DMS 273 (cell line): ENCODE measurements around the gene ZNF629.

Source experiments
- DNase-seq: peaks from one replicate; lab custom pipeline; 2025; ENCODE audit not compliant: unreplicated experiment; lab: John Stamatoyannopoulos, UW

The ZNF629 gene

DNA sequence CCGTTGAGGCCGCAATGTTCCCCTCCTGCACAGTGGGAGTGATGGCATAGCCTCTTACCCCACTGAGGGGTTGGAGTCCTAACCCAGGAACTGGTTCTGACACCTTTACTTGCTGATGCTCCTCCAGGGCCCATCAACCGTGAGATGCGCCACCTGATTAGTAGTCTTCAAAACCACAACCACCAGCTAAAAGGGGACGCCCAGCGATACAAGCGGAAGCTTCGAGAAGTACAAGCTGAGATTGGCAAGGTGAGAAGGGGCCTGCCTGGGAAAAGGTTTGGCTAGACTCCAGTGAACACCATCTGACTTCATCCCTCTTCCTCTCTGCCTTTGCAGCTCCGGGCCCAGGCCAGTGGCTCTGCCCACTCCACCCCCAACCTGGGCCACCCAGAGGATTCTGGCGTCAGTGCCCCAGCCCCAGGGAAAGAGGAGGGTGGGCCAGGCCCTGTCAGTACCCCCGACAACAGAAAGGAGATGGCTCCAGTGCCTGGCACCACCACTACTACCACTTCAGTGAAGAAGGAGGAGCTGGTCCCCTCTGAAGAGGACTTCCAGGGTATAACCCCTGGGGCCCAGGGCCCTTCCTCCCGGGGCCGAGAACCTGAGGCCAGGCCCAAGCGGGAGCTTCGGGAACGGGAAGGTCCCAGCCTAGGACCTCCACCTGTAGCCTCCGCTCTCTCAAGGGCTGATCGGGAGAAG lies 19.1 kb downstream of the ZNF629 start:
- no peak for DNase-seq

DNA sequence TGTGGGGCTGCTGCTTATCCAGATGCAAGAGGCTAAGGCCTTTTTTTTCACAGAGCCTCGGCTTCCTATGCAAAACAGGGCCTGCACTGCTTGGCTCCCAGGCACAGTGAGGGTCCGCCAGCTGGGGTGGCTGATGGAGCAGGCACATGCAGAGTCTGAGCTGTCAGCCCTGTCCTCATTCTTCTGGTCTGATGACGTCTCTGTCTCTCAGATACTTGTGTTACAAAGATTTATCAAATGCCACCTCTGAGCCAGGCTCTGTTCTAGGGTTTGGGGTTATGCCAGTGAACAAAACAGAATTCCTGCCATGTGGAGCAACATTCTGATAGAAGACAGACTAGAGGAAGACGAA lies 20.1 kb downstream of the ZNF629 start:
- no peak for DNase-seq

DNA sequence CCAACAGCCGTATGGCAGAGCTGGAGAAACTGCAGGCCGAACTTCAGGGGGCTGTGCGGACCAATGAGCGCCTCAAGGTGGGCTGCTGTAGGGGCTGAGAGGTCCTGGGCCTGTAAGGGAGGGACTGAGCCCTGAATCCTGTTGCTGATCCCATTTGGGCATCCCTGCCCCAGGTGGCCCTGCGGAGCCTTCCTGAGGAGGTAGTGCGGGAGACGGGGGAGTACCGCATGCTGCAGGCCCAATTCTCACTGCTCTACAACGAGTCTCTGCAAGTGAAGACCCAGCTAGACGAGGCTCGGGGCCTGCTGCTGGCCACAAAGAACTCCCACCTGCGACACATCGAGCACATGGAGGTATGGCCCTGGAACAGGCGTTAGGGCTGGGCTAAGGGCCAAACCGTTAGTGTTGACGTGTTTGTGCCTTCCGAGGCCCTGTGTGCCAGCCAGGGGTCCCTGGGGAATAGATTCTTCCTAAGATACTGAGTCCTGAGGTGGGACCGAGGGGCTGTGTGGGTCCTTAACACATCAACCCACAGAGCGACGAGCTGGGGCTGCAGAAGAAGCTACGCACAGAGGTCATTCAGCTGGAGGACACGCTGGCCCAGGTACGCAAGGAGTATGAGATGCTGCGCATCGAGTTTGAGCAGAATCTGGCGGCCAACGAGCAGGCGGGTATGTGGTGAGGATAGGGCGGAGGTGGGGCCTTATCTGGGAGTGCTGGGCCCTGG lies 20.6 kb downstream of the ZNF629 start:
- DNase-seq = no peak

DNA sequence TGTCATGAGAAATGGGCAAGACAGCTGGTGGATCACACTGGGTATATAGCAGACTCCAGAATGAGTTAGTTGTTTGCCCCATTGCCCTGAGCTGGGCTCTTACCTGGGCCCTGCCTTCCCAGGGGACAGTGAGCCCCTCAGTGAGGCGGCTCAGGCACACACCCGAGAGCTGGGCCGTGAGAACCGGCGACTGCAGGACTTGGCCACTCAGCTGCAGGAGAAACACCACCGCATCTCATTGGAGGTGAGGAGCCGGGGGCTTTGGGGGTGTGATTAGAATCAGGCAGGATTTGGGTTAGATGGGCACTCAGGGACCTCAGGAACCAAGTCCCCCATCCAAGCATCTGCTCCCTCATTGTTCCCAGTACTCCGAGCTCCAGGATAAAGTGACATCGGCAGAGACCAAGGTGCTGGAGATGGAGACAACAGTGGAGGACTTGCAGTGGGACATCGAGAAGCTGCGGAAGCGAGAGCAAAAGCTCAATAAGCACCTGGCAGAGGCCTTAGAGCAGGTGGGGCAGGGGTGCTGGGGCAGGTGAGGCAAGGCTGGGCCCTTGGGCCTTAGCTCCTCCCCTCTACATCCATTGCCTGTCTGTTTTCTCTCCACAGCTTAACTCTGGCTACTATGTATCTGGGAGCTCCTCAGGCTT lies 22.1 kb downstream of the ZNF629 start:
- no peak for DNase-seq

DNA sequence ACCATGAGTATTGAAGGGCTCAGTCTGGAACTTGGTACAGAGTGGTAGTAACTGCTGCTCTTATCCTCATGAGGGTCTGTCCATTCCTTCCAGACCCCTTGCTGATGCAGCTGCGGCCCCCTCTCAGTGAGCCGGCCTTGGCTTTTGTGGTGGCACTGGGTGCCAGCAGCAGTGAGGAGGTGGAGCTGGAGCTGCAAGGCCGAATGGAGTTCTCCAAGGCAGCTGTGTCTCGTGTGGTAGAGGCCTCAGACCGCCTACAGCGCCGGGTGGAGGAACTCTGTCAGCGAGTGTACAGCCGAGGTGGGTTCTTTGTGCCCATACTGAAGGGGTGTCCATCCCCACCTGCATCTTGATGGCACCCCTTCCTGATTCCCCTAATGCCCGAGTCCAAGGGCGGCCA lies 22.9 kb downstream of the ZNF629 start:
- DNase-seq = no peak

DNA sequence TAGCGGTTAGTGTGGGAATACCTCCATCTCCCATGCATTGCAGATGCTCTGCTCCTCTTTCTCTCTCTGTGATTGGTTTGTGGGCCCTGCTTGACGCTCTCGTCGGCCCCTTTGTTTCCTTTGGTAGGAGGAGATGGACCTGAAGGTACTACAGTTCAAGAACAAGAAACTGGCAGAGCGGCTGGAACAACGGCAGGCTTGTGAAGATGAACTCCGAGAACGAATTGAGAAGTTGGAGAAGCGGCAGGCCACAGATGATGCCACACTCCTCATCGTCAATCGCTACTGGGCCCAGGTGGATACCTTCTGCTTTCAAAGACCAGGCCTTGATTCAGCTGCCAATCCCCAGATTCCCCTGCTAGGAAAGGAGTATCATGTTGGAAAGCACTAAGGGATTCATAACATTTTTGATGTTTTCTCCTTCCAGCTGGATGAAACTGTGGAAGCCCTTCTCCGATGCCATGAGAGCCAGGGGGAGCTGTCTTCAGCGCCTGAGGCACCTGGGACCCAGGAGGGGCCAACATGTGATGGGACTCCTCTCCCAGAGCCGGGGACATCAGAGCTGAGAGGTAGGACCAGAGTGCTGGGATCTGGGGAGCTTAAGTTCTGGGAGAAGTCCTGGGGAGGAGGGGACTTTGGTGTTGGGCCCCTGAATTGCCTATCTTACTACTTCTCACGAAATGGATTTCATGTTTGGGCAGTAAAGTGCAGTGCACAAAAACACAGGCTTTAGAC lies 23.8 kb downstream of the ZNF629 start:
- no peak for DNase-seq

DNA sequence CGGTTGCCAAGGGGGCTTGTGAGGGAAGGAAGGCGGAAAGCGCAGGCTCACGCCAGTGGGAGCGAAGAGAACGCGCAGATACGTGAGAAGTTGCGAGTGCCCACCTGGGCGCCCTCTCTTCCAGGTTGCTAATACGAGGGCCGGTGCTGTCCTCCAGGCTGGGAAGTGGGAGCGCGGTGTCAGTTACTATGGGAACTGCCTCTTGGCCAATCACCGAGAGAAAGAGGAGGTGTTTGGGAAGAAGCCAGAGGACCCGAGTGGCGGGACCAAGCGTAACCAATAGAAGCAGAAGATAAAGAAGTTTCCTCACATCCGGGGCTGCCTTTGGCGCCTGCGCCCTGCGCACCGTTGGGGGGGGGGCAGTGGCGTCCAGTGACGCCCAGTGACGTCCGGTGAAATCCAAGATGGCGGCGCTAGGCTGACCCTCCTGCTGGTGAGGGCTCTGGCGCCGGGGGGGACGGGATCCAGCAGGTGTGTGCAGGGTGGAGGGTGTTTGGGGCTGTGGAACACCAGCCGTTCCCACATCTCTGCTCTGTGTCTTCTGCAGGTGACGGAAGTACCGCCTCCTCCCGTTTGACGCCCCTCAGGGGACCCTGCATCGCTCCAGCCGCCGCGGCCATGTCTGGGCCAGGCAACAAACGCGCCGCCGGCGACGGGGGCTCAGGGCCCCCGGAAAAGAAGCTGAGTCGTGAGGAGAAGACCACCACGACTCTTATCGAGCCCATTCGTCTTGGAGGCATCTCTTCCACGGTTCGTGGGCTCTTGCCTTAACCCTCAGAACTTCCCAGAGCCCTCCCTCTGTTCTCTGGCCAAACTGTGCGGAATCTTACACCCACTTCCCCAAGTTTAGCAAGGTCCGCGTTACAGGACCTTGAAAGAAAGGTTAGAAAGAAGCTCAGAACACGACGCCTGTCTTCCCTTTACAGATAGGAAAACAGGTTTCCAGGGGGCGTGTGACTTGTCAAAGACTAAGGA lies 24.8 kb downstream of the ZNF629 start, which contains the start of the genes CFAP119 and RNF40:
TSS of gene CFAP119 (minus strand) at position 135 of the 975 bp plus-strand sequence. CDS start 314 bp downstream, outside the sequence.
TSS of gene RNF40 (plus strand) at position 395 of the 975 bp plus-strand sequence. CDS start at position 619, 224 bp downstream.
- DNase-seq = peak; percentile 99

DNA sequence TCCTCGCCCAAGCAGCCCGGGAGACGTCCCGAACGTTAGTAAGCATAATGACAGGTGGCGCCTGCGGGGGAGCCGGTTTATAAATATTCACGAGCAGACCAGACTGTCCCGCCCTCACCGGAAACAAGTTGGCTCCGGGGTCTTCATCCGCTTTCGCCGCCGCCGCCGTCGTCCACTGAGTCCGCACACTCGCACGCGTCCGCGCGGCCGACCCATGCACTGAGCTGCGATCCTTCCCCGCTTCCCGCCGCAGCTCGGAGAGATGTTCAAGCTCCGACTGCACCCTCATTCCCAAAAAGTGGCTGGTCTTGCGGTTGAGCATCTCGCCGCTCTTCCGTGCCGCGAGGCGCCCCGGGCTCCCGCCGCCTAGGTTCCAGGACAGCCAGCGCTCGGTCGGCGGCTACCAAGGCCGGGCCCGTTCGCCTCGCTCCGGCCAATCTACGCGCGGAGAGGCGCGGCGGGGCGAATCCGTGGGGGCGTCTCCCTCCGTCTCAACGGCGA lies 25.5 kb downstream of the ZNF629 start:
- peak; percentile 90 for DNase-seq

DNA sequence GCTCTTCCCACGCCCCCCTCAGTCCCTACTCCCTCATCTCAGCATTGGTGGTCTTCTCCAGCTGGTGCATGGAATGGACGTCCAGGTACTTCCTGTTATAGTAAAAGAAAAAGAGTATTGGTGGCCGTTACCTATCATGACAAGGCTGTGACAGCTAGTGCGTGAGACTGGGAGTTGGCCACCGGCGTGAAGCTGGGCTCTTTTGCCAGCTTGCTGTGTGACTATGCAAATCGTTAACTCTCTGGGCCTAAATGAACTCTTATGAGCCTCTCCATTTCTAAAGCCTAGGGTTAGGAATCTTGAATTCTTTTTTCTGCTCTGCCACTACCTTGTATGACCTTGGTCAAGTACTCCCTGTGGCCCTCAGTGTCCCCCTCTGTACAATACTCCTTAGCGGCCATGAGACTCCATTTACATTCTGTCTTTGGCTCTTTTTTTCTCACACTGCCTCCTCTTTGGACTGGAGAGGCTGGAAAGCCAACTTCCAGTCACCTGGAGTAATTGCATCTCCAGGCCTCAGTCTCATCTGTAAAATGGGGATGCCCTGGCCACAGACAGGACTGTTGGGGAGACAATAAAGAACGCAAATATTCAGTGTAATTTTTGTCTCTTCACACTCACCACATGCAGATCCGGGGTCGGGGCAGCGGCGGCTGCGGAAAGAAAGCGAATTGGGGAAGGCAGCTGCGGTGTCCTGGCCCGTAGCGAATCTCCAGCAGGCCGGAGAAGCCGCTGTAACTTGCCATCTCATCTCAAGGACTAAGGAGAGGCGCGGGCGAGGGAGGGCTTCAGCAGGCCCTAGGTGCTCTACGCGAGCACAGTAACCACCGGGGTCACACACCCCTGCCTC lies 26.2 kb downstream of the ZNF629 start:
- no peak for DNase-seq

DNA sequence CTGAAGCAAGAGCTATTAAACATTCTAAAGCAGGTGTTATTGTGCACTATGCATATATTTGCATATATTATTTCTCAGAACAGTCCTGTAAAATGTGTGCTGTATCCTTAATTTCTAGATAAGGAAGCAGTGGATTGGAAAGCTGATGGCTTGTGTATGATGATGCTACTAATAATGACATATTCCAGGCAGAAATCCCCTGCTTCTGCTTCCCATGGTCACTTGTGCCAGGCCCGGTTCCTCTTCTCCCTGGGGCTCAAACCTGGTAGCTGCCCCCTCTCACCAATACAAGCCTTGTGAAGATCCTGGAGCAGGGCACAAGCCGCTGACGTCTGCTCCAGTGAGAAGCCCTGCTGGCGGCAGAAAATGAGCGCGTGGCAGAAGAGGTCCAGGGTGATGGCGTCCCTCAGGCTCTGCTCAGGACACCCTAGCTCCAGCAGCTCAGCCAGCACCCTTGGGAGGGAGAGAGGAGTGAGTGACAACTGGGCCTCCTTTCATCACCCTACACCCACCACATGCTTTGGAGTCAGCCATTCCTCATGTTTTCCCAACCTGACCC lies 26.9 kb downstream of the ZNF629 start:
- DNase-seq = no peak

DNA sequence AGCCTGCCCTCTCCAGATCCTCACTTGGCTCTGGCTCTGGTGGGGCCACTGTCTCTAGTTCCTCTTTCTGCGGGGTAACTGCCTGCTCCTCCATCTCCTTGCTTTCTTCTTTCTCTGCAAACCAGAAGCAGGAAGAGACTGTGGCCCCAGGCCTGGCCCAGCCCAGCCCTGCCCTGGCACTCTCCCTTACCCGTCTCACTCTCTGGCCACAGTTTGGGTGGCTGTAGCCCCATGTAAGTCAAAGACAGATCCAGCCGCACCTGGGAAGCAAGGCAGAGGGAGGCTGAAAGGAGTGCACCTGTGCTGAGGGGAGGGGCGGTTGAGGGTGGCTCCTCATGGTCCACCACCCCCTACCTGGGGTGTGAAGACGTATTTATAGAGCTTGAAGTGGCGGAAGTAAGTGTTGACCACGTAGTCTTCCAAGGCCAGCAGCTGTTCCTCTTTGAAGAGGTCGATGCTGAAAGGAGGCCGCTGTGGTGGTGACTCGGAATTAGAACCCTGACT lies 28.0 kb downstream of the ZNF629 start:
- no peak for DNase-seq

DNA sequence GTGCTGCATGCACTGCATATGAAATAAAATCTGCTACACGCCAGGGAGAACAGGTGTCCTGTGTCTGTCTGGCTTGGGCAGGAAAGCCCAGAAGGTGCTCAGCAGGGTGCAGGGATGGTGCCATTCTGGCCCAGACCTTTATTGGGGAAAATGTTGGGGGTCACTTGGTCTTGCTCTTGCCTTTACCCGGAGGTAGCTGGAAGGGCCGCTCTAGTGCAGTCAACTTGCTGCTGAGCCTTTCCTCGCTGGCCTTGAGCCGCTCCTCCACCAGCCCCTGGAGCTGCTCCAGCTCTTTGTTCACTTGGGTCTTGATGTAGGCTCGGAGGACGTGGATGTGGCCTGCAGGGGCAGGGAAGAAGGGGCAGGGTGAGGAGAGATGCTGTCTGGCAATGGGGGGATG lies 29.7 kb downstream of the ZNF629 start:
- DNase-seq = no peak

DNA sequence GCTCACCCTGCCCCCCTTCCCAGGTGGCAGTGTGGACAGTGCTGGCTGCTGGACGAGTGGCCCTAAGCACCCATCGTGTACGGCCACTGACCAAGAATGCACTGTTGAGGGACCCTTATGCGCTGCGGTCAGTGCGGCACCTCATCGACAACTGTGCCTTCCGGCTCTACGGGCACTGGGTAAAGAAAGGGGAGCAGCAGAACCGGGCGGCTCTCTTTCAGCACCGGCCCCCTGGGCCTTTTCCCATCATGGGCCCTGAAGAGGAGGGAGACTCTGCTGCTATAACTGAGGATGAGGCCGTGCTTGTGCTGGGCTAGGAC lies 30.3 kb downstream of the ZNF629 start:
- no peak for DNase-seq

DNA sequence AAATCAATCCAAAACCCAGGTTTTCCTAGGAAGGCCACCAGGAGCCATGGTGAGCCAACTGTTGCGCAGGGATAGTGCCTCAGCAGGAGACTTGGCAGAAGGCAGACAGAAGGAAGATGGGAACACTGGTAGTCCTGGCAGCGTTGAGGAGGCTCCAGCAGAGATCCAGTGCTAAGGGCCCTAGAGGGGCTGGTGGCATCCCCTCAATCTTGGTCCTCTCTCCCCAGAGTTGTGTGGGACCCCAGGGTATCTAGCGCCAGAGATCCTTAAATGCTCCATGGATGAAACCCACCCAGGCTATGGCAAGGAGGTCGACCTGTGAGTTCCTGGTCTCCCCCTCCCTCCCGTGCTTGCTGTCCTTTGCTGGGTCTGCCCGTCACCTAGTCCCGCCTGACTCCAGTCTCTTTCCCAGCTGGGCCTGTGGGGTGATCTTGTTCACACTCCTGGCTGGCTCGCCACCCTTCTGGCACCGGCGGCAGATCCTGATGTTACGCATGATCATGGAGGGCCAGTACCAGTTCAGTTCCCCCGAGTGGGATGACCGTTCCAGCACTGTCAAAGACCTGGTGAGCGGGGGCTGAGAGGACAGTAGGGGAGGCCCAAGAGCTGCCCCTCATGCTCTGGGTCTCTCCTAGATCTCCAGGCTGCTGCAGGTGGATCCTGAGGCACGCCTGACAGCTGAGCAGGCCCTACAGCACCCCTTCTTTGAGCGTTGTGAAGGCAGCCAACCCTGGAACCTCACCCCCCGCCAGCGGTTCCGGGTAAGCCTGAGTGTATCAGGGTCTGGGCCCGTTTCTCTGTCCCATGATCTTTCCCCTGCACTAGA lies 30.8 kb downstream of the ZNF629 start:
- DNase-seq = no peak

DNA sequence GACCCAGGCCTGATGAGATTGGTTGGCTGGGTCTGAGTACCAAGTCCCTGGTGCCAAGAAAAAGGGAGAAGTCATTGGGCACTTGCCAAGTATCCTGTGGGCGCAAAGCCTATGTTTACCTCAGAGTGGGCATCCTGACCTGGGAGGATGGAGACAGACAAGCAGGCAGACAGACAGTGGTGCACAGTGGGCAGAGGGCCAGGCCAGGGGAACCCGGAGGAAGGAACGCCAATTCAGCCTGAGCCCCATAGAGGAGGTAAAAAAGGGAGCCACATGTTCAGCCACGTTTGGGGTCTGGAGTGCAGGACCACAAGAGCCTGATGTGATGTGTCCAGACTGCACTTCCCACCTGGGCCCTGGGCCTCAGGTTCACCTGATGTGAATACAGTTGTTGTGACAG lies 33.4 kb downstream of the ZNF629 start:
- no peak for DNase-seq

DNA sequence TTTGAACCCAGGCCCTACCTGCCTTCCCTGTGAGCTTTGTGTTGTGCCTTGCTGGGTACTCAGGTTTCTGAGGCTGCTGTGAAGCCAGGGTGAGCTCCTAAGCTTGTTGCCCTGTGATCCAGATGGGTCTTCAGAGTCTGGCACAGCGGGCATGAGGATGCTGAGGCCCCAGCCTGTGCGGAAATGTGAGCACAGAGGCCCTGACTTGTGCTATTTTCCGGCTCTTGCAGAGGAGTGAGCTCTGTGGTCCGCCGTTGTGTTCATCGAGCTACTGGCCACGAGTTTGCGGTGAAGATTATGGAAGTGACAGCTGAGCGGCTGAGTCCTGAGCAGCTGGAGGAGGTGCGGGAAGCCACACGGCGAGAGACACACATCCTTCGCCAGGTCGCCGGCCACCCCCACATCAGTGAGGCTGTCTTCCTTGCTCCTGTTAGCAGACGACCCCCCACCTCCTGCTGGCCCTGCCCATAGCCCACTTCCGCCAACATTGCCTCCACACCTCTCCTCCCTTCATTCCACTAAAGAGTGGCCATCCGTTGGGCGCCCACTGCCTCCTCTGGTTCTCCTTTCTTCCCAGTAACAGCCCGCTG lies 36.0 kb downstream of the ZNF629 start:
- DNase-seq = no peak

DNA sequence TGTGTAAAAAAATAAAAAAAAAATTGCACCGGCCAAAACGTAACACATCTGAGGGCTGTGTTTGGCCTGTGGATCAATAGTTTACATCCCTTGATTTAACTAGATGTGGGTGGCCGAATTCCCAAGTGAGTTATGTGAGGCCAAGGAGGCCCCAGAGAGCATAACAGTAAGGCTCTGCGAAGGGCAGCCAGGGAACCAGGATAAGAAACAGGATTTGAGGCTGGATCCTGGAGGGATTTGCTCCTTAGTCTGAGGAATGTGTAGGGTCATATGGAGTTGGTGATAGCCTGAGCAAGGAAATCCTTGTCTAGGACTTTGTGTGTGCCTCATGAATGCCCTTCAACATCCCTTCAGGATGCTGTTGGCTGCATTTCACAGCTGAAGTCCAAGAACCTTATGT lies 36.8 kb downstream of the ZNF629 start:
- DNase-seq = no peak
